HG02678 (cell line): ENCODE data around the gene NFIX.

ENCODE experiments used
- ATAC-seq: cut with Tn5 transposase; IDR thresholded peaks from one replicate; pipeline ENCODE4 v1.9.1; 2021; ENCODE audit warnings: mild to moderate bottlenecking, moderate library complexity; ENCODE audit not compliant: unreplicated experiment

NFIX gene

DNA sequence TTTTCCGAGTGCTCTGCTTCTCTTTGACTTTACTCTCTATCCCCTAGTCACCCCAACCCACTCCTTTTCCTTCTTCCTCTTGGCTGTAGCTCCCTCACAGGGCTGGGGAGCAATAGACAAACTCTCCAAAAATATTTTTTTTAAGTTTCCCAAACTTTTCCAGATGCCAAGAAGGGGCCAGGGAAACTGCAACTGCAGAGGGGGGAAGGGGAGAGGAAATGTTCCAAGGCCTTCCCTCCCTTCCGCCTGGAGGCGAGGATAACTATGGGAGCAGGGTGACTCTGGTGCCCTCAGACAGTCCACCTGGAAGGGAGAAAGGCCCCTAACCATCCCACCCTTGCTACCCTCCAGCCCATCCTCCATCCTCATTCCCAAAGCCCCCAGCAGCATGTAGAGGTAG, 58.0 kb downstream of the NFIX start:
- ATAC-seq, result no peak

DNA sequence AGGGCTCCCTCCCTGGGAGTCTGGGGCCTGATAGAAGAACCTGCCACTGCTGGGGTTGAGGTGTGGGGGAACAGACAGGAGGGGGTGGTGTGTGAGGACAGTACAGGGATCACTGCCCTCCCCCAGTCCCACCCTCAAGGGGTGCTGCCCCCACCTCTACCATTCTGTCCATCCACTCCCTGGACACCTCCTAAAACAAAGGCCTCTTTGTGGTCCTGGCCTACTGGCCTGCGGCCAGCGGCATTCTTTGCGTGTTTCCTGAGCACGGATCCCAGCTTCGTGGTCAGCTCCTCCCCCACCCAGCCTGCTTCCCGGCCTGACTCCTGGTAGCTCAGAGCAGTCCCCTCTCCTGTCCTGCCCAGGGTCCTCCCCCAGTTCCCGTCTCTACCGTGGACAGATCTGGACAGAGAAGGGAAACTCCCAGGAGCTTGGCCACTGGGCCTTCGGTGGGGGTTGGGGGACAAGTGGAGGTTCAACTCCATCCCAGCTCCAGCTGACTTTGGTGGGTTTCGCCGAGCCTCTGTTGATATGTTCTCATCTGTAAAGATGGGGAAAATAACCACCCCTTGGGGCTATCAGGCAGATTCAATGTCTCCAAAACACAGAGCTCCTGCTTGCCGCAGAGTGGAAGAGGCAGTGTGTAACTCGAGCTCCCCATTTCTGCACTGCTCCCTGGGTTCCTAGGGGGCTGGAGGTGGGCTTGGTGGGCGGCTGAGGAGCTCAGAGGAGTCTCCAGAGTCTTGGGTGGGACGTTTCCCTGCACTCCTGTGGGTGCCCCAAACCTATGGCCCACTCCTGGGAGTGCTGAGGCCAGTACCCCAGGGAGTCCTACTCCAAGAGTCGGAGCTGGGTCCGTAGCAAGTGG, 58.7 kb downstream of the NFIX start:
- ATAC-seq, result no peak

DNA sequence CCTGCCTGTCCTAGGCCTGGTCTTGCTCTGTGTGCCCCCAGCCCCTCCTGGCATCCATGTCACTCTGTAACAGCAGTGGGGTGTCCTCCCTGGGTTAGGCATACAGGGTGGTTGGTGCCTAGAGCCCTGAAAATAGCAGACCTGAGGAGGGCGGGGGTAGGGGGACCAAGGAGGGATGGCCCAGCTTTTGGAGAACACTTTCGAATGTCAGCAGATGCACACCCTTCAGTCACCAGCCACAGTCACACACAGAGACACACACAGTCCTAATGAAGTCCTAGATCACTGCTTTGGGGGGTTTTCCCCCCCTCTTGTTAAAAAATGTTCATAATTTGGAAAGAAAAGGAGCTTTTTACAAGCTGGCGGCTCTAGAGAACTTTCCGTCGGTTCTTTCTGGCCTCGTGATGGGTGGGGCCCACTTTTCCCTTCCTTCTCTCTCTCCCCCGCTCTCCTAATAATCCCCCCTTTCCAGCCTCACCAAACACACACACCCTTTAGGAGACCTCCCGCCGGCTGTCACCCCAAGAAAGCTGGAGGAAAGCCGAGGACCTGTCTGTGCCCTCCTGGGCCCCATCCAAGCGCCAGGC, 59.4 kb downstream of the NFIX start:
- no peak for ATAC-seq

- no peak for ATAC-seq
These were observed 60.2 kb downstream of the NFIX start for GRCh38 chr19:13055213-13056051.

GRCh38 chr19:13056052-13056660, 60.9 kb downstream of the NFIX start:
- no peak for ATAC-seq

- no peak for ATAC-seq
These were observed 61.9 kb downstream of the NFIX start for GRCh38 chr19:13057147-13057572.

- ATAC-seq, result no peak
These were observed 62.5 kb downstream of the NFIX start for GRCh38 chr19:13057744-13058143.

GRCh38 chr19:13058951-13059660, 63.8 kb downstream of the NFIX start:
- no peak for ATAC-seq

- ATAC-seq, result no peak
These were observed 65.1 kb downstream of the NFIX start for GRCh38 chr19:13060233-13060963.

DNA sequence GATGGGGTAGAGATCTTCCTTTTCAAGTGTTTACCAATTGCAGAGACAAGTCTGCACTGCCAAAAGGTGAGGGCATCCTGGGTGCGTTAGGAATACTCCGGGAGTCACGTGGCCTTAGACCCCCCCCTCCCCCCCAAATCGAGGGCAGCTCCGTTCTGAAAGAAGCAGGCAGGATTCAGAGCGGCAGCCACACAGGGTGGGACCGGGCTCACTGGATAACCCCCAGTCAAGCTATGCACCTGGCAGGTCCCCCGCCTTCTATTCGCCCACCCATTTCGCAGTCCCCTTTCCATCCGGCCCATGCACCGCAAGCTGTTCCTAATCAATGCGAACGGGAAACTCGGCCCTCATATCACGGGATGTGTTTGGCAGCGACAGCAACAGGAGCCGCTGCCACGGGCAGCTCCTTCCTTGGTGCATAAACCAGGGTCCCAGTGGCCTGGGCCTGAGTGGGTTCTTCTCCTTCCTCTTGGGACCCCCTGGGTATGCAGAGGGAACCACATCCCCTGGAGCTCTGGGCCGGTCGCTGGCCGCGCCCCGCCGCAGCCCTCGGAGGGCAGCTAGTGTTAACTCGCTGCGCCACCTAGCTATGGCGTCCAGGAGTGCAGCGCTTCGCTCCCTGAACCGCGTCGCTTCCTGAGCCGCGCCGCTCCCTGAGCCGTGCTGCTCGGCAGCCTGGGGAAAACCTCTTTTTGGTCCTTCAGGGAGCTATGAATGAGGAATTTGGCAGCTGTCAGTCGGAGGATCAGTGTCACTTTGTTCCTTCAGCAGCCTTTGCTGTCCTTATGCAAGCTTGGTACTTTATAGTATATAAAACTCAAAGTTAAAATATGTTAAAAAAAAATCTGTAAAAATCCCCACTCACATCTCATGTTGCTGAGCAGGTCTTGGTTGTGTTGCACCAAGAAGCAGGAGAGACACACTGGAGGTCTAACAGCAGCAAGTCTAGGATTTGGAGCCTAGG, 66.0 kb downstream of the NFIX start:
- no peak for ATAC-seq

DNA sequence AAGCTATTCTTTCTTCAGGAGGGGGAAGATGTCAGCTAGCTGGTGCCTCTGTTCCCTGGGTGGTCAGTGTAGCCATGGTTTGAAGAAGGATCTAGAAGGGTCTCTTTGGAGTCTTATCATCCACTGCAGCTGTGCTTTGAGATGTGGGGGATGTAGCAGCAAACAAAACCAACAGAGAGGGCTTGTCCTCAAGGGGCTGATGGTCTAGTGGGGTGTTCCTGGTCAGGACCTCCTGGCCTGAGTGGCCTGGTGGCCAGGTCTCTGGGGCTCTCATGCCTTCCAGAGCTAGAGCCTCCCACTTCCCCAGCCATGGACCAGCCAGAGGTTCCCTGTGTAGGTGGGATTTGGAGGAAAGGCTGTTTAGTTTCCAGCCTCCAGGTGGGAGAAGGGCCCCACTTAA, 67.0 kb downstream of the NFIX start:
- ATAC-seq, result no peak

DNA sequence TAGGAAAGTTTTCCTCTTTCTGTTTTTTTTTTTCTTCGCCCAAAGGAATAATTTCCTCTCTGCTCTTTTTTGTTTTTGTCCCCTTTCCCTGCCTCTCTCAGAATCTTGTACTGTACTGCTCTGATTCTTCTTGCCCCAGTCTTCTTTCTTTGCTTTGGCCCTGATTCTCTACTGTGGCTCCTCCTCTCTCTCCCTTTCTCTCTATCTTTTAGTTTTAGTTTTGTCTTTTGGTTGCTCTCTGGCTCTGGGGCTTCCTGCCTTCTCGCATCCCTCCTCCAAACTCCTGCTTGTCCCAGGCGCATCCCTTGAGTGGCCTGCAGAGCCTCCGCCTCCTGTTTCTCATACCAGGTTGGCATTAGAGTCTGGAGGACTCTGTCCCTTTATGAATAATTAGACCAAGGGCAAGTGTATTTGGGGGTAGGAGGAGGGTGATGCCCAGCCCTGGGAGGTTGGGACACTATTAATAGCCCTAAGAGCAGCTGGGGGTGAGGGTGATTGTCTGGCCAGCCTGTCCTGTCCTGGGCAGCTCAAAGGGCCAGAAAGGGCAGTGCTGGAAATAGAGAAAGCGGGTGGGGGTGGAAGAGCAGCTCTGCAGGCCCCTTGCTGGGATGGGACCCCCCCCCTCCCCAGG, 68.3 kb downstream of the NFIX start:
- no peak for ATAC-seq

DNA sequence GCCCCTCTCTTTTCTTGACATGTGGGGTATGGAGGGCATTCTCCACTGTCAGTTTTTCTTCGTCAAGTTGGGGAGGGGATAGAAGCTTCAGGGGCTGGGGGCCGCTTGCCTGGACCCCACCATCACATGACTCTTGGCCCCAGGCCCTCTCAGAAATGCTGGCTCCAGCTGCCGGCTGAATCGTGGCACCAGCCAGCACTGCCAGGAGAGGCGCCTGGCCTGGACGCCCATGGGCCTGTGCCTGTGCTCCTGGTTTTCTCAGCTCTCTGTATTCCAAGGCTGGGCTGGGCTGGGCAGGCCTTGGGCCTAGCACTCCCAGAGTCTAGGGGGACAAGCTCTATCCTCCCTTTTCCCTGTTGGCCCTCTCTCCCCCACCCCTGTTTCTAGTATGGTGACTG, 68.8 kb downstream of the NFIX start:
- ATAC-seq, result no peak

- no peak for ATAC-seq
These were observed 71.0 kb downstream of the NFIX start for GRCh38 chr19:13066226-13066625.

GRCh38 chr19:13066933-13067807, 71.9 kb downstream of the NFIX start:
- ATAC-seq, result no peak

- ATAC-seq, result no peak
These were observed 73.0 kb downstream of the NFIX start for GRCh38 chr19:13068085-13068846.
